GM18868 (cell line): Measurements from ENCODE around the gene MIAT.
A peak's percentile ranks its signal among the peaks of the same experiment; 100 is the strongest.

Experiments
- ATAC-seq: cut with Tn5 transposase; IDR thresholded peaks from one replicate; pipeline ENCODE4 v1.9.1; 2021; ENCODE audit warnings: mild to moderate bottlenecking, moderate library complexity; ENCODE audit not compliant: unreplicated experiment

The MIAT gene

GRCh38 chr22:26665813-26666231, 8.4 kb downstream of the MIAT start:
- peak; percentile 31 for ATAC-seq

- no peak for ATAC-seq
Observed at GRCh38 chr22:26667140-26667539, 9.8 kb downstream of the MIAT start.

- ATAC-seq, result no peak
Observed at GRCh38 chr22:26669060-26669481, 11.7 kb downstream of the MIAT start.

GRCh38 chr22:26670459-26670858, 13.1 kb downstream of the MIAT start:
- no peak for ATAC-seq

- no peak for ATAC-seq
Observed at GRCh38 chr22:26671317-26672059, 14.1 kb downstream of the MIAT start.

- peak; percentile 2 for ATAC-seq
Observed at GRCh38 chr22:26672060-26672471, 14.7 kb downstream of the MIAT start.

GRCh38 chr22:26672590-26673468, 15.4 kb downstream of the MIAT start:
- peak; percentile 65 for ATAC-seq

GRCh38 chr22:26673486-26673885, 16.1 kb downstream of the MIAT start:
- ATAC-seq, result no peak

- no peak for ATAC-seq
Observed at GRCh38 chr22:26674211-26675190, 17.1 kb downstream of the MIAT start.

GRCh38 chr22:26675687-26676268, 18.4 kb downstream of the MIAT start:
- ATAC-seq, result no peak

- ATAC-seq, result no peak
Observed at GRCh38 chr22:26677217-26677616, 19.8 kb downstream of the MIAT start.

GRCh38 chr22:26679003-26679629, 21.7 kb downstream of the MIAT start:
- peak; percentile 48 for ATAC-seq

- ATAC-seq, result no peak
Observed at GRCh38 chr22:26680485-26680884, 23.1 kb downstream of the MIAT start.

- ATAC-seq, result no peak
Observed at GRCh38 chr22:26681395-26681821, 24.0 kb downstream of the MIAT start.

GRCh38 chr22:26684168-26684567, 26.8 kb downstream of the MIAT start:
- no peak for ATAC-seq

- no peak for ATAC-seq
Observed at GRCh38 chr22:26685601-26686000, 28.2 kb downstream of the MIAT start.

- ATAC-seq, result no peak
Observed at GRCh38 chr22:26687439-26687838, 30.1 kb downstream of the MIAT start.

GRCh38 chr22:26689513-26690301, 32.3 kb downstream of the MIAT start:
- no peak for ATAC-seq
